Choroid plexus epithelial cell (primary cell): Measurements from ENCODE around the gene TUT7.

ENCODE experiments used
- DNase-seq: peaks from one replicate; pipeline ENCODE4 v3.0.0-alpha.2; 2010; ENCODE audit warnings: low read depth
- H3K4me3 ChIP-seq: 2 replicates; pipeline ENCODE4 v1.5.1; 2011; ENCODE audit warnings: low read depth, mild to moderate bottlenecking, control low read depth, low read length, moderate library complexity
- CTCF ChIP-seq: conservative IDR thresholded peaks from 2 replicates; pipeline ENCODE4 v1.5.1; 2011; ENCODE audit warnings: low read depth, mild to moderate bottlenecking, control low read depth, inconsistent platforms, low read length, moderate library complexity

Gene TUT7

GRCh38 chr9:86333651-86334050 is 20.6 kb downstream of the TUT7 start:
- TF ChIP-seq CTCF, result no peak
- DNase-seq, result no peak

GRCh38 chr9:86330186-86330585 is 24.0 kb downstream of the TUT7 start:
- H3K4me3 ChIP-seq, result no peak overlapping the region
- no peak for TF ChIP-seq CTCF
- no peak for DNase-seq

More at GRCh38 chr9:86333651-86334050, 20.6 kb downstream of the TUT7 start:
- no peak overlapping the region for H3K4me3 ChIP-seq

- DNase-seq, result no peak
- TF ChIP-seq CTCF, result no peak
- no peak overlapping the region for H3K4me3 ChIP-seq
Measured at GRCh38 chr9:86329649-86330048, 24.6 kb downstream of the TUT7 start.

GRCh38 chr9:86328156-86328555 is 26.1 kb downstream of the TUT7 start:
- DNase-seq, result no peak
- no peak for TF ChIP-seq CTCF
- no peak overlapping the region for H3K4me3 ChIP-seq

GRCh38 chr9:86326536-86326935 is 27.7 kb downstream of the TUT7 start:
- no peak for DNase-seq
- no peak for TF ChIP-seq CTCF
- H3K4me3 ChIP-seq, result no peak overlapping the region

GRCh38 chr9:86324901-86325300 is 29.3 kb downstream of the TUT7 start:
- peak; percentile 51 for DNase-seq
- H3K4me3 ChIP-seq, result no peak overlapping the region
- TF ChIP-seq CTCF, result no peak

- DNase-seq, result peak; percentile 94
- no peak overlapping the region for H3K4me3 ChIP-seq
- TF ChIP-seq CTCF, result peak; percentile 16
Measured at GRCh38 chr9:86324308-86324707, 29.9 kb downstream of the TUT7 start.
